ENCODE measurements around the gene CADPS2.

GRCh38 chr7:122546496-122546895 lies 339.8 kb downstream of the CADPS2 start:
- no peak for TF ChIP-seq CTCF (IDR thresholded peaks at IDR 0.05; ENCODE audit: control extremely low read depth in 1 of 3, insufficient read depth in 1 of 3, low read depth in 1 of 3, low read length in 3 of 3)
- TF ChIP-seq JUN (IDR thresholded peaks at IDR 0.05; ENCODE audit: low read depth, low read length), result no peak
- no peak for TF ChIP-seq KDM4A (IDR thresholded peaks at IDR 0.05; ENCODE audit: low read depth, low read length, severe bottlenecking)
- no peak for TF ChIP-seq EZH2 (IDR thresholded peaks at IDR 0.05; ENCODE audit: low read depth, low read length, severe bottlenecking)
- no peak for TF ChIP-seq POLR2AphosphoS5 (IDR thresholded peaks at IDR 0.05; ENCODE audit: low read depth, low read length)
- no peak for TF ChIP-seq NRF1 (IDR thresholded peaks at IDR 0.05; ENCODE audit: low read depth, low read length)
- no peak for TF ChIP-seq HDAC2 (IDR thresholded peaks at IDR 0.05; ENCODE audit: borderline replicate concordance in 1 of 2, low read depth in 2 of 2, low read length in 2 of 2)
- TF ChIP-seq RAD21 (IDR thresholded peaks at IDR 0.05 in 1 of 2, conservative IDR thresholded peaks at IDR 0.05 in 1 of 2; ENCODE audit: low read depth in 2 of 2, low read length in 2 of 2), result no peak
- TF ChIP-seq ASH2L (IDR thresholded peaks at IDR 0.05; ENCODE audit: low read length), result no peak
- TF ChIP-seq MAFK (IDR thresholded peaks at IDR 0.05; ENCODE audit: low read depth, low read length), result no peak
- no peak for TF ChIP-seq SIX5 (IDR thresholded peaks at IDR 0.05; ENCODE audit: low read depth, low read length)

All from H1 (cell line).